ENCODE measurements around the gene MACROD2. TPM values are rescaled to one million over a fixed set of nuclear protein-coding genes. Genes with fewer than 3 reads are reported as not detected.

MACROD2 gene
- total and polyA plus RNA-seq, 9 donors, result 3.7 to 25.5 (median 7.8) TPM

GRCh38 chr20:14117768-14118167, 122.5 kb downstream of the MACROD2 start:
- TF ChIP-seq POLR2A (IDR thresholded peaks at IDR 0.05), result no peak
- no peak for TF ChIP-seq CTCF (IDR thresholded peaks at IDR 0.05)
- no peak for TF ChIP-seq EP300 (IDR thresholded peaks at IDR 0.05)
- Histone ChIP-seq H3K27ac (no peak overlapping the region), H3K4me3 (no peak overlapping the region), H3K36me3 (no peaks in the 10 kb centered on the region), H3K27me3 (no peaks in the 10 kb centered on the region), H3K4me1 (ENCODE audit: insufficient read depth) (no peaks in the 10 kb centered on the region), H3K9me3 (no peaks in the 10 kb centered on the region)
- intact Hi-C loops (cut with DNase I), result no loop called here
- 50 to 59% (median 55%) methylated on average over 2 of the region's 2 CpGs for WGBS, 3 donors
- no peak for DNase-seq

- Histone ChIP-seq H3K27me3 (no peaks in the 10 kb centered on the region), H3K27ac (no peak overlapping the region), H3K4me1 (ENCODE audit: insufficient read depth) (no peaks in the 10 kb centered on the region), H3K4me3 (no peak overlapping the region), H3K9me3 (no peaks in the 10 kb centered on the region), H3K36me3 (no peaks in the 10 kb centered on the region)
- intact Hi-C loops (cut with DNase I), result no loop called here
- no peak for TF ChIP-seq EP300 (IDR thresholded peaks at IDR 0.05)
- no peak for TF ChIP-seq CTCF (IDR thresholded peaks at IDR 0.05)
- no peak for TF ChIP-seq POLR2A (IDR thresholded peaks at IDR 0.05)
- DNase-seq, result no peak
- WGBS, 3 donors, result 72 to 80% (median 77%) methylated on average over 2 of the region's 2 CpGs
Measured at GRCh38 chr20:14126856-14127255, 131.5 kb downstream of the MACROD2 start.

GRCh38 chr20:14127514-14128223, 132.4 kb downstream of the MACROD2 start:
- no peak overlapping the region for H3K4me3 ChIP-seq
- WGBS, 3 donors, result 82 to 88% (median 84%) methylated on average over 2 of the region's 2 CpGs
- H3K27ac ChIP-seq, result no peak overlapping the region

DNA sequence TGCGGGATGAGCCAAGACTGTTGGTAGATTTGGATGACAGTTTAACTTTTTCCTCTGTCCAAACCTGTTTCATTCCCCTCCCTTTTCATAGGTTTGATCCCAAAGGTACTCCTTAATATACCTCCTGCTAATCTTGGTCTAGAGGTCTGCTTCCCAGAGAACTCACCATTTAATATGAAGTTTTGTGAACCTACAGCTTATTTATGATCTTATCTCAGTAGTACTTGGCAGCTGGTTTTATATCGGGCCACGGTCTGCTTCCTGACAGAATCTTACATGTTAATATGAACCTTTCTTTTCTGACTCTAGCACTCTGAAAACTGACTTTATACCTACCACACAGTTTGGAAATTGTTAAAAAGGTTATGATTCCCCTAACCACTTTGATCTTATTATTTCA, 138.7 kb downstream of the MACROD2 start:
- intact Hi-C loops (cut with DNase I), result no loop called here
- WGBS, 3 donors, result 94 to 96% (median 95%) methylated on average over 3 of the region's 3 CpGs

More at GRCh38 chr20:14127514-14128223, 132.4 kb downstream of the MACROD2 start:
- no peaks in the 10 kb centered on the region for H3K36me3 ChIP-seq
- no peaks in the 10 kb centered on the region for H3K4me1 ChIP-seq (ENCODE audit: insufficient read depth)
- intact Hi-C loops (cut with DNase I), result no loop called here
- DNase-seq, result no peak
- no peaks in the 10 kb centered on the region for H3K9me3 ChIP-seq
- no peaks in the 10 kb centered on the region for H3K27me3 ChIP-seq
- TF ChIP-seq CTCF (IDR thresholded peaks at IDR 0.05) (no peak), POLR2A (IDR thresholded peaks at IDR 0.05) (no peak), EP300 (IDR thresholded peaks at IDR 0.05) (no peak)

More for the DNA sequence above, 138.7 kb downstream of the MACROD2 start:
- H3K4me1 ChIP-seq (ENCODE audit: insufficient read depth), result no peaks in the 10 kb centered on the region
- TF ChIP-seq EP300 (IDR thresholded peaks at IDR 0.05) (no peak), CTCF (IDR thresholded peaks at IDR 0.05) (no peak), POLR2A (IDR thresholded peaks at IDR 0.05) (no peak)
- H3K36me3 ChIP-seq, result no peaks in the 10 kb centered on the region
- H3K27me3 ChIP-seq, result no peaks in the 10 kb centered on the region
- H3K9me3 ChIP-seq, result no peaks in the 10 kb centered on the region
- H3K4me3 ChIP-seq, result no peak overlapping the region
- DNase-seq, result no peak
- H3K27ac ChIP-seq, result no peak overlapping the region

Data from ovary (tissue), 9 donors.